HG02981 (cell line): ENCODE results near the gene ZNF561.
"Not testable (repeated sequence)": the region's sequence is repeated elsewhere in the genome, so short reads cannot be mapped to it uniquely, and the experiment has no call there.

Experiments
- ATAC-seq: cut with Tn5 transposase; IDR thresholded peaks from one replicate; pipeline ENCODE4 v1.9.1; 2021; ENCODE audit warnings: mild to moderate bottlenecking, moderate library complexity; ENCODE audit not compliant: unreplicated experiment

The ZNF561 gene

GRCh38 chr19:9621156-9622037 lies at the start of gene ZNF561:
Gene ZNF561, minus strand, starts transcription at chr19:9621232. Its CDS starts 1,776 bp downstream, at chr19:9619456.
- ATAC-seq: peak; percentile 81

- no peak for ATAC-seq
Observed at GRCh38 chr19:9668544-9668943, 47.5 kb upstream of the ZNF561 start.

GRCh38 chr19:9667898-9668297 lies 46.9 kb upstream of the ZNF561 start:
- no peak for ATAC-seq

- no peak for ATAC-seq
Observed at GRCh38 chr19:9658769-9659168, 37.7 kb upstream of the ZNF561 start.

- not testable (repeated sequence) for ATAC-seq
Observed at GRCh38 chr19:9653066-9653555, 32.1 kb upstream of the ZNF561 start.

GRCh38 chr19:9651464-9651863 lies 30.4 kb upstream of the ZNF561 start:
- ATAC-seq: not testable (repeated sequence)

GRCh38 chr19:9650345-9650744 lies 29.3 kb upstream of the ZNF561 start:
- no peak for ATAC-seq

- ATAC-seq: no peak
Observed at GRCh38 chr19:9645472-9645871, 24.4 kb upstream of the ZNF561 start.

GRCh38 chr19:9644472-9644871 lies 23.4 kb upstream of the ZNF561 start:
- ATAC-seq: no peak

- no peak for ATAC-seq
Observed at GRCh38 chr19:9641810-9642209, 20.8 kb upstream of the ZNF561 start.

- no peak for ATAC-seq
Observed at GRCh38 chr19:9640956-9641355, 19.9 kb upstream of the ZNF561 start.

GRCh38 chr19:9636018-9636417 lies 15.0 kb upstream of the ZNF561 start:
- no peak for ATAC-seq

- ATAC-seq: no peak
Observed at GRCh38 chr19:9627856-9628255, 6.8 kb upstream of the ZNF561 start.

- ATAC-seq: no peak
Observed at GRCh38 chr19:9622531-9622930, 1.5 kb upstream of the ZNF561 start.

GRCh38 chr19:9620842-9621155 lies 233 bp downstream of the ZNF561 start:
- ATAC-seq: no peak

GRCh38 chr19:9615844-9616243 lies 5.2 kb downstream of the ZNF561 start:
- ATAC-seq: no peak

GRCh38 chr19:9610484-9611113 lies 10.4 kb downstream of the ZNF561 start:
- ATAC-seq: no peak

GRCh38 chr19:9608912-9609311 lies 12.1 kb downstream of the ZNF561 start:
- ATAC-seq: no peak

GRCh38 chr19:9597027-9597426 lies 24.0 kb downstream of the ZNF561 start:
- no peak for ATAC-seq

GRCh38 chr19:9586764-9587163 lies 34.3 kb downstream of the ZNF561 start:
- no peak for ATAC-seq

- ATAC-seq: peak; percentile 83
Observed at GRCh38 chr19:9584073-9584833, 36.8 kb downstream of the ZNF561 start, which contains the start of gene ZNF121. Gene ZNF121, minus strand, starts transcription at chr19:9584504. Its CDS starts 16,407 bp downstream, at chr19:9568097.
